ENCODE results near the gene ASAP2.
A peak's percentile ranks its signal among the peaks of the same experiment; 100 is the strongest.

ASAP2 gene

GRCh38 chr2:9285385-9285920 is 78.8 kb downstream of the ASAP2 start:
- Histone ChIP-seq H3K4me1 (ENCODE audit: insufficient read depth, low read length) (peaks cover 22% of the 10 kb centered on the region), H3K27me3 (ENCODE audit: insufficient read depth, low read length) (no peaks in the 10 kb centered on the region), H3K27ac (ENCODE audit: low read length) (no peak overlapping the region), H3K4me3 (ENCODE audit: low read length) (no peak overlapping the region), H3K9me3 (ENCODE audit: insufficient read depth, low read depth, low read length) (no peaks in the 10 kb centered on the region), H3K9ac (ENCODE audit: low read depth, low read length) (no peak overlapping the region), H3K36me3 (ENCODE audit: insufficient read depth, low read depth, low read length) (0 out of 2 replicates have a peak, but pooled peaks cover 4% of the 10 kb centered on the region)

GRCh38 chr2:9285921-9286320 is 79.3 kb downstream of the ASAP2 start:
- Histone ChIP-seq H3K9me3 (ENCODE audit: insufficient read depth, low read depth, low read length) (no peaks in the 10 kb centered on the region), H3K36me3 (ENCODE audit: insufficient read depth, low read depth, low read length) (no peaks in the 10 kb centered on the region), H3K4me3 (ENCODE audit: low read length) (no peak overlapping the region), H3K4me1 (ENCODE audit: insufficient read depth, low read length) (peaks cover 22% of the 10 kb centered on the region), H3K9ac (ENCODE audit: low read depth, low read length) (no peak overlapping the region), H3K27ac (ENCODE audit: low read length) (no peak overlapping the region), H3K27me3 (ENCODE audit: insufficient read depth, low read length) (no peaks in the 10 kb centered on the region)

- H3K36me3 ChIP-seq (ENCODE audit: insufficient read depth, low read depth, low read length), result no peaks in the 10 kb centered on the region
- no peak overlapping the region for H3K9ac ChIP-seq (ENCODE audit: low read depth, low read length)
- no peak overlapping the region for H3K27ac ChIP-seq (ENCODE audit: low read length)
- H3K4me3 ChIP-seq (ENCODE audit: low read length), result no peak overlapping the region
- H3K27me3 ChIP-seq (ENCODE audit: insufficient read depth, low read length), result no peaks in the 10 kb centered on the region
- H3K4me1 ChIP-seq (ENCODE audit: insufficient read depth, low read length), result peaks cover 22% of the 10 kb centered on the region
- H3K9me3 ChIP-seq (ENCODE audit: insufficient read depth, low read depth, low read length), result no peaks in the 10 kb centered on the region
These were observed 80.2 kb downstream of the ASAP2 start for GRCh38 chr2:9286554-9287399.

- Histone ChIP-seq H3K36me3 (ENCODE audit: insufficient read depth, low read depth, low read length) (no peaks in the 10 kb centered on the region), H3K27me3 (ENCODE audit: insufficient read depth, low read length) (no peaks in the 10 kb centered on the region), H3K9ac (ENCODE audit: low read depth, low read length) (no peak overlapping the region), H3K4me3 (ENCODE audit: low read length) (no peak overlapping the region), H3K9me3 (ENCODE audit: insufficient read depth, low read depth, low read length) (no peaks in the 10 kb centered on the region), H3K4me1 (ENCODE audit: insufficient read depth, low read length) (peaks cover 22% of the 10 kb centered on the region), H3K27ac (ENCODE audit: low read length) (no peak overlapping the region)
These were observed 80.9 kb downstream of the ASAP2 start for GRCh38 chr2:9287400-9288045.

GRCh38 chr2:9288233-9288632 is 81.6 kb downstream of the ASAP2 start:
- Histone ChIP-seq H3K9me3 (ENCODE audit: insufficient read depth, low read depth, low read length) (no peaks in the 10 kb centered on the region), H3K4me1 (ENCODE audit: insufficient read depth, low read length) (peaks cover 22% of the 10 kb centered on the region), H3K27me3 (ENCODE audit: insufficient read depth, low read length) (no peaks in the 10 kb centered on the region), H3K36me3 (ENCODE audit: insufficient read depth, low read depth, low read length) (no peaks in the 10 kb centered on the region), H3K4me3 (ENCODE audit: low read length) (no peak overlapping the region; the same call in 1 of the 2 replicates), H3K27ac (ENCODE audit: low read length) (no peak overlapping the region), H3K9ac (ENCODE audit: low read depth, low read length) (no peak overlapping the region)

GRCh38 chr2:9288681-9289338 is 82.2 kb downstream of the ASAP2 start:
- Histone ChIP-seq H3K27me3 (ENCODE audit: insufficient read depth, low read length) (no peaks in the 10 kb centered on the region), H3K9ac (ENCODE audit: low read depth, low read length) (no peak overlapping the region), H3K4me3 (ENCODE audit: low read length) (peak overlapping the region; percentile 37), H3K4me1 (ENCODE audit: insufficient read depth, low read length) (peaks cover 22% of the 10 kb centered on the region), H3K9me3 (ENCODE audit: insufficient read depth, low read depth, low read length) (no peaks in the 10 kb centered on the region), H3K36me3 (ENCODE audit: insufficient read depth, low read depth, low read length) (no peaks in the 10 kb centered on the region), H3K27ac (ENCODE audit: low read length) (no peak overlapping the region)

GRCh38 chr2:9291331-9291730 is 84.7 kb downstream of the ASAP2 start:
- Histone ChIP-seq H3K4me1 (ENCODE audit: insufficient read depth, low read length) (peaks cover 22% of the 10 kb centered on the region), H3K9ac (ENCODE audit: low read depth, low read length) (no peak overlapping the region), H3K9me3 (ENCODE audit: insufficient read depth, low read depth, low read length) (no peaks in the 10 kb centered on the region), H3K36me3 (ENCODE audit: insufficient read depth, low read depth, low read length) (no peaks in the 10 kb centered on the region), H3K27ac (ENCODE audit: low read length) (no peak overlapping the region), H3K27me3 (ENCODE audit: insufficient read depth, low read length) (no peaks in the 10 kb centered on the region), H3K4me3 (ENCODE audit: low read length) (no peak overlapping the region)

GRCh38 chr2:9291866-9292265 is 85.3 kb downstream of the ASAP2 start:
- no peaks in the 10 kb centered on the region for H3K27me3 ChIP-seq (ENCODE audit: insufficient read depth, low read length)
- no peaks in the 10 kb centered on the region for H3K9me3 ChIP-seq (ENCODE audit: insufficient read depth, low read depth, low read length)
- H3K27ac ChIP-seq (ENCODE audit: low read length), result no peak overlapping the region
- H3K9ac ChIP-seq (ENCODE audit: low read depth, low read length), result no peak overlapping the region
- peaks cover 22% of the 10 kb centered on the region for H3K4me1 ChIP-seq (ENCODE audit: insufficient read depth, low read length)
- no peak overlapping the region for H3K4me3 ChIP-seq (ENCODE audit: low read length)
- H3K36me3 ChIP-seq (ENCODE audit: insufficient read depth, low read depth, low read length), result no peaks in the 10 kb centered on the region

- peaks cover 22% of the 10 kb centered on the region for H3K4me1 ChIP-seq (ENCODE audit: insufficient read depth, low read length)
- H3K36me3 ChIP-seq (ENCODE audit: insufficient read depth, low read depth, low read length), result no peaks in the 10 kb centered on the region
- H3K27ac ChIP-seq (ENCODE audit: low read length), result no peak overlapping the region
- H3K9ac ChIP-seq (ENCODE audit: low read depth, low read length), result no peak overlapping the region
- no peak overlapping the region for H3K4me3 ChIP-seq (ENCODE audit: low read length)
- H3K27me3 ChIP-seq (ENCODE audit: insufficient read depth, low read length), result no peaks in the 10 kb centered on the region
- no peaks in the 10 kb centered on the region for H3K9me3 ChIP-seq (ENCODE audit: insufficient read depth, low read depth, low read length)
These were observed 85.8 kb downstream of the ASAP2 start for GRCh38 chr2:9292426-9292825.

GRCh38 chr2:9294764-9295163 is 88.2 kb downstream of the ASAP2 start:
- no peak overlapping the region for H3K4me3 ChIP-seq (ENCODE audit: low read length)
- H3K9ac ChIP-seq (ENCODE audit: low read depth, low read length), result no peak overlapping the region
- H3K27me3 ChIP-seq (ENCODE audit: insufficient read depth, low read length), result no peaks in the 10 kb centered on the region
- no peaks in the 10 kb centered on the region for H3K9me3 ChIP-seq (ENCODE audit: insufficient read depth, low read depth, low read length)
- no peak overlapping the region for H3K27ac ChIP-seq (ENCODE audit: low read length)
- H3K4me1 ChIP-seq (ENCODE audit: insufficient read depth, low read length), result peaks cover under 1% of the 10 kb centered on the region; the same call in 1 of the 2 replicates
- no peaks in the 10 kb centered on the region for H3K36me3 ChIP-seq (ENCODE audit: insufficient read depth, low read depth, low read length)

GRCh38 chr2:9296559-9296958 is 89.9 kb downstream of the ASAP2 start:
- no peak overlapping the region for H3K27ac ChIP-seq (ENCODE audit: low read length)
- H3K9ac ChIP-seq (ENCODE audit: low read depth, low read length), result no peak overlapping the region
- H3K4me3 ChIP-seq (ENCODE audit: low read length), result no peak overlapping the region

More at GRCh38 chr2:9296559-9296958, 89.9 kb downstream of the ASAP2 start:
- Histone ChIP-seq H3K4me1 (ENCODE audit: insufficient read depth, low read length) (no peaks in the 10 kb centered on the region; the same call in 1 of the 2 replicates), H3K36me3 (ENCODE audit: insufficient read depth, low read depth, low read length) (no peaks in the 10 kb centered on the region), H3K9me3 (ENCODE audit: insufficient read depth, low read depth, low read length) (no peaks in the 10 kb centered on the region), H3K27me3 (ENCODE audit: insufficient read depth, low read length) (no peaks in the 10 kb centered on the region)
